ENCODE data around the gene SMARCB1. TPM values are rescaled to one million over a fixed set of nuclear protein-coding genes. Genes with fewer than 3 reads are reported as not detected.
"Not testable (repeated sequence)": the region's sequence is repeated elsewhere in the genome, so short reads cannot be mapped to it uniquely, and the experiment has no call there.

The SMARCB1 gene
- total RNA-seq, 1 experiment from 2014 or later = 121 TPM

- H3K4me1 ChIP-seq (replicated peaks) = peaks cover 11% of the 10 kb centered on the region
- H3K36me3 ChIP-seq = no peaks in the 10 kb centered on the region
- peak overlapping the region; percentile 39 for H3K4me3 ChIP-seq
- no peak overlapping the region for H3K27ac ChIP-seq
- no peak for DNase-seq (ENCODE audit: low read depth in 1 of 2, low spot score in 2 of 2)
- no peaks in the 10 kb centered on the region for H3K9me3 ChIP-seq (replicated peaks)
- no peaks in the 10 kb centered on the region for H3K27me3 ChIP-seq (replicated peaks)
These were observed 70.2 kb downstream of the SMARCB1 start for GRCh38 chr22:23856721-23857605.

GRCh38 chr22:23857606-23858483, 71.1 kb downstream of the SMARCB1 start, which contains the start of gene SLC2A11:
SLC2A11 (plus strand) TSS chr22:23857875; CDS start chr22:23858000, 125 bp downstream.
- DNase-seq (ENCODE audit: low read depth in 1 of 2, low spot score in 2 of 2) = peak; percentile 73 to 98
- Histone ChIP-seq H3K36me3 (no peaks in the 10 kb centered on the region), H3K4me3 (peak within 1 kb of the TSS; percentile 39), H3K4me1 (replicated peaks) (peaks cover 11% of the 10 kb centered on the region), H3K27ac (no peak within 1 kb of the TSS), H3K27me3 (replicated peaks) (no peaks in the 10 kb centered on the region), H3K9me3 (replicated peaks) (no peaks in the 10 kb centered on the region)

GRCh38 chr22:23858484-23858815, 71.7 kb downstream of the SMARCB1 start:
- H3K9me3 ChIP-seq (replicated peaks) = no peaks in the 10 kb centered on the region
- no peaks in the 10 kb centered on the region for H3K27me3 ChIP-seq (replicated peaks)
- no peak for DNase-seq (ENCODE audit: low read depth in 1 of 2, low spot score in 2 of 2)
- peaks cover 11% of the 10 kb centered on the region for H3K4me1 ChIP-seq (replicated peaks)
- H3K4me3 ChIP-seq = no peak overlapping the region
- H3K36me3 ChIP-seq = no peaks in the 10 kb centered on the region
- no peak overlapping the region for H3K27ac ChIP-seq

GRCh38 chr22:23859201-23859600, 72.4 kb downstream of the SMARCB1 start:
- Histone ChIP-seq H3K4me3 (no peak overlapping the region), H3K36me3 (no peaks in the 10 kb centered on the region), H3K27me3 (replicated peaks) (no peaks in the 10 kb centered on the region), H3K27ac (no peak overlapping the region), H3K9me3 (replicated peaks) (no peaks in the 10 kb centered on the region), H3K4me1 (replicated peaks) (peaks cover 11% of the 10 kb centered on the region)
- no peak for DNase-seq (ENCODE audit: low read depth in 1 of 2, low spot score in 2 of 2)

GRCh38 chr22:23860187-23860586, 73.4 kb downstream of the SMARCB1 start:
- H3K27me3 ChIP-seq (replicated peaks); H3K4me3 ChIP-seq; H3K9me3 ChIP-seq (replicated peaks); H3K27ac ChIP-seq; H3K36me3 ChIP-seq; DNase-seq (ENCODE audit: low read depth in 1 of 2, low spot score in 2 of 2): not testable (repeated sequence)
- peaks cover 11% of the 10 kb centered on the region for H3K4me1 ChIP-seq (replicated peaks)

- no peaks in the 10 kb centered on the region for H3K36me3 ChIP-seq
- DNase-seq (ENCODE audit: low read depth in 1 of 2, low spot score in 2 of 2) = peak in 1 of 2 experiments; percentile 33
- H3K27ac ChIP-seq = no peak overlapping the region
- H3K4me3 ChIP-seq = no peak overlapping the region
- no peaks in the 10 kb centered on the region for H3K9me3 ChIP-seq (replicated peaks)
- peaks cover 9% of the 10 kb centered on the region for H3K4me1 ChIP-seq (replicated peaks)
- no peaks in the 10 kb centered on the region for H3K27me3 ChIP-seq (replicated peaks)
These were observed 75.3 kb downstream of the SMARCB1 start for GRCh38 chr22:23862103-23862502.

GRCh38 chr22:23864499-23865154, 77.9 kb downstream of the SMARCB1 start:
- not testable (repeated sequence) for H3K4me3 ChIP-seq; H3K27me3 ChIP-seq (replicated peaks); H3K4me1 ChIP-seq (replicated peaks); H3K27ac ChIP-seq; H3K9me3 ChIP-seq (replicated peaks); DNase-seq (ENCODE audit: low read depth in 1 of 2, low spot score in 2 of 2); H3K36me3 ChIP-seq

- no peaks in the 10 kb centered on the region for H3K4me1 ChIP-seq (replicated peaks)
- no peaks in the 10 kb centered on the region for H3K9me3 ChIP-seq (replicated peaks)
- no peak overlapping the region for H3K27ac ChIP-seq
- H3K27me3 ChIP-seq (replicated peaks) = no peaks in the 10 kb centered on the region
- no peak for DNase-seq (ENCODE audit: low read depth in 1 of 2, low spot score in 2 of 2)
- no peak overlapping the region for H3K4me3 ChIP-seq
- H3K36me3 ChIP-seq = no peaks in the 10 kb centered on the region
These were observed 81.8 kb downstream of the SMARCB1 start for GRCh38 chr22:23868580-23868979.

- Histone ChIP-seq H3K27me3 (replicated peaks) (no peaks in the 10 kb centered on the region), H3K27ac (no peak overlapping the region), H3K9me3 (replicated peaks) (no peaks in the 10 kb centered on the region), H3K36me3 (no peaks in the 10 kb centered on the region), H3K4me3 (no peak overlapping the region), H3K4me1 (replicated peaks) (no peaks in the 10 kb centered on the region)
- DNase-seq (ENCODE audit: low read depth in 1 of 2, low spot score in 2 of 2) = no peak
These were observed 88.1 kb downstream of the SMARCB1 start for GRCh38 chr22:23874871-23875270.

- H3K27ac ChIP-seq = no peak overlapping the region
- no peaks in the 10 kb centered on the region for H3K4me1 ChIP-seq (replicated peaks)
- H3K9me3 ChIP-seq (replicated peaks) = no peaks in the 10 kb centered on the region; the same call in 1 of the 2 replicates
- no peaks in the 10 kb centered on the region for H3K27me3 ChIP-seq (replicated peaks)
- H3K36me3 ChIP-seq = no peaks in the 10 kb centered on the region
- no peak for DNase-seq (ENCODE audit: low read depth in 1 of 2, low spot score in 2 of 2)
- H3K4me3 ChIP-seq = no peak overlapping the region
These were observed 89.0 kb downstream of the SMARCB1 start for GRCh38 chr22:23875801-23876200.

- Histone ChIP-seq H3K27ac (no peak overlapping the region), H3K4me3 (no peak overlapping the region), H3K4me1 (replicated peaks) (no peaks in the 10 kb centered on the region), H3K27me3 (replicated peaks) (no peaks in the 10 kb centered on the region), H3K36me3 (no peaks in the 10 kb centered on the region), H3K9me3 (replicated peaks) (no peaks in the 10 kb centered on the region; the same call in 1 of the 2 replicates)
- DNase-seq (ENCODE audit: low read depth in 1 of 2, low spot score in 2 of 2) = no peak
These were observed 90.8 kb downstream of the SMARCB1 start for GRCh38 chr22:23877566-23877965.

- H3K9me3 ChIP-seq (replicated peaks) = no peaks in the 10 kb centered on the region; the same call in 1 of the 2 replicates
- H3K4me3 ChIP-seq = no peak overlapping the region
- H3K27ac ChIP-seq = no peak overlapping the region
- no peaks in the 10 kb centered on the region for H3K4me1 ChIP-seq (replicated peaks)
- no peak for DNase-seq (ENCODE audit: low read depth in 1 of 2, low spot score in 2 of 2)
- H3K36me3 ChIP-seq = no peaks in the 10 kb centered on the region
- H3K27me3 ChIP-seq (replicated peaks) = no peaks in the 10 kb centered on the region
These were observed 91.5 kb downstream of the SMARCB1 start for GRCh38 chr22:23878219-23878618.

- no peaks in the 10 kb centered on the region for H3K27me3 ChIP-seq (replicated peaks)
- H3K9me3 ChIP-seq (replicated peaks) = no peaks in the 10 kb centered on the region; the same call in 1 of the 2 replicates
- no peaks in the 10 kb centered on the region for H3K4me1 ChIP-seq (replicated peaks)
- H3K36me3 ChIP-seq = no peaks in the 10 kb centered on the region
- H3K27ac ChIP-seq = no peak overlapping the region
- DNase-seq (ENCODE audit: low read depth in 1 of 2, low spot score in 2 of 2) = no peak
- H3K4me3 ChIP-seq = no peak overlapping the region
These were observed 95.6 kb downstream of the SMARCB1 start for GRCh38 chr22:23882370-23882769.
